Endothelial cell of umbilical vein (primary cell): Measurements from ENCODE around the gene SEC14L6. TPM values are rescaled to one million over a fixed set of nuclear protein-coding genes. Genes with fewer than 3 reads are reported as not detected.

ENCODE experiments used
- BruUV-seq: library from RNA; stranded (reverse); fragments of 400-500 nt; replicated peaks from 2 replicates; lab custom pipeline; 2021; lab: Mats Ljungman, UMichigan
- CTCF ChIA-PET: fragments of 300-600, 350-600 bp; sonication (Branson Sonifier 250); formaldehyde crosslinking; loops from one replicate; lab custom pipeline; 2021; ENCODE audit warnings: antibody characterized with exemption, inconsistent platforms; lab: Charles Lee
- POLR2A ChIA-PET: fragments of 300-600, 350-600 bp; sonication (Branson Sonifier 250); formaldehyde crosslinking; loops from one replicate; lab custom pipeline; 2021; ENCODE audit warnings: antibody characterized with exemption, inconsistent platforms; lab: Charles Lee
- DNase-seq: peaks from one replicate; pipeline ENCODE4 v3.0.0-alpha.2; 2011; ENCODE audit warnings: low read depth, low spot score
- FAIRE-seq: peaks from 2 replicates; lab custom pipeline; 2011; peaks lifted over from hg19 to GRCh38; lab: Jason Lieb, UNC
- H2AFZ ChIP-seq: 2 replicates; pipeline ENCODE4 v1.6.0; 2012; ENCODE audit warnings: low read depth, low read length, control low read depth, inconsistent platforms
- H3K27ac ChIP-seq: 2 replicates; pipeline ENCODE4 v1.5.1; 2011; ENCODE audit warnings: low read depth, mild to moderate bottlenecking, control low read depth, low read length, moderate library complexity; ENCODE audit not compliant: insufficient read depth
- H3K27me3 ChIP-seq, 2 experiments: 2 replicates each; pipeline versions ENCODE4 v1.6.0 to v1.6.1; 2011; ENCODE audit warnings: low read length in 2 of 2, mixed read lengths in 1 of 2; ENCODE audit not compliant: control insufficient read depth in 2 of 2, insufficient read depth in 2 of 2
- H3K36me3 ChIP-seq, 2 experiments: 2 replicates in 1 of 2; 3 replicates in 1 of 2; pipeline ENCODE4 v1.5.1; 2011; ENCODE audit warnings: low read length in 2 of 2, mild to moderate bottlenecking in 1 of 2, moderate library complexity in 1 of 2; ENCODE audit not compliant: control insufficient read depth in 2 of 2, insufficient read depth in 2 of 2; ENCODE audit errors: extremely low read depth in 1 of 2
- H3K4me1 ChIP-seq: 3 replicates; pipeline ENCODE4 v1.5.1; 2011; ENCODE audit warnings: mild to moderate bottlenecking, low read length; ENCODE audit not compliant: control insufficient read depth, insufficient read depth; ENCODE audit errors: extremely low read depth
- H3K4me2 ChIP-seq: 2 replicates; pipeline ENCODE4 v1.6.1; 2011; ENCODE audit warnings: low read length, control low read depth, mixed read lengths; ENCODE audit not compliant: insufficient read depth
- H3K4me3 ChIP-seq, 3 experiments: fragments of 200-600 bp in 1 of 3; sonication (generic), shearing (Covaris generic) in 1 of 3; replicated peaks in 1 of 3; 2 replicates each; pipeline ENCODE4 v1.5.1; 2011 to 2016; ENCODE audit warnings: control low read depth in 3 of 3, low read length in 3 of 3, mild to moderate bottlenecking in 2 of 3, inconsistent platforms in 1 of 3, low read depth in 1 of 3, moderate library complexity in 1 of 3; ENCODE audit not compliant: insufficient read depth in 1 of 3
- H3K79me2 ChIP-seq: 2 replicates; pipeline ENCODE4 v1.6.0; 2012; ENCODE audit warnings: low read length, inconsistent platforms; ENCODE audit not compliant: control insufficient read depth, insufficient read depth
- H3K9ac ChIP-seq: replicated peaks from 2 replicates; pipeline ENCODE3; 2011; ENCODE audit warnings: low read length, control low read depth; ENCODE audit not compliant: insufficient read depth; ENCODE audit errors: extremely low read depth
- H3K9me1 ChIP-seq: replicated peaks from 3 replicates; pipeline ENCODE4 v1.6.0; 2011; ENCODE audit warnings: mild to moderate bottlenecking, low read length; ENCODE audit not compliant: control insufficient read depth, insufficient read depth; ENCODE audit errors: extremely low read depth
- H3K9me3 ChIP-seq: replicated peaks from 2 replicates; pipeline ENCODE4 v1.5.1; 2012; ENCODE audit warnings: low read length, inconsistent platforms; ENCODE audit not compliant: control insufficient read depth, insufficient read depth
- H4K20me1 ChIP-seq: replicated peaks from 2 replicates; pipeline ENCODE3; 2011; ENCODE audit warnings: mild to moderate bottlenecking, low read length; ENCODE audit not compliant: control insufficient read depth, insufficient read depth; ENCODE audit errors: extremely low read depth
- CTCF ChIP-seq, 2 donors: IDR thresholded peaks; 1 replicate in 1 of 2; 2 replicates in 1 of 2; pipeline ENCODE4 v1.5.1; 2011; ENCODE audit warnings: low read length in 2 of 2, mild to moderate bottlenecking in 2 of 2, moderate library complexity in 2 of 2, control low read depth in 1 of 2, inconsistent platforms in 1 of 2, low read depth in 1 of 2; ENCODE audit not compliant: insufficient read depth in 1 of 2; ENCODE audit errors: extremely low read depth in 1 of 2
- EZH2 ChIP-seq: IDR thresholded peaks from 2 replicates; pipeline ENCODE4 v1.6.1; 2012; ENCODE audit warnings: borderline replicate concordance, low read depth, mild to moderate bottlenecking, moderate library complexity, low read length, inconsistent platforms; ENCODE audit not compliant: severe bottlenecking
- FOS ChIP-seq: IDR thresholded peaks from 2 replicates; pipeline ENCODE4 v1.6.1; 2011; ENCODE audit warnings: mild to moderate bottlenecking, low read length, moderate library complexity, borderline replicate concordance; ENCODE audit not compliant: insufficient read depth
- GATA2 ChIP-seq: IDR thresholded peaks from 2 replicates; pipeline ENCODE4 v1.7.0; 2011; ENCODE audit warnings: low read depth, mild to moderate bottlenecking, moderate library complexity, mixed read lengths, low read length; ENCODE audit not compliant: insufficient read length, insufficient read depth
- JUN ChIP-seq: IDR thresholded peaks from 2 replicates; pipeline ENCODE4 v1.6.1; 2011; ENCODE audit warnings: borderline replicate concordance, low read depth; ENCODE audit not compliant: insufficient read length, insufficient read depth
- MYC ChIP-seq: IDR thresholded peaks from one replicate; pipeline ENCODE4 v1.6.1; 2011; ENCODE audit warnings: mild to moderate bottlenecking, low read depth, low read length
- POLR2A ChIP-seq: IDR thresholded peaks from 2 replicates; pipeline ENCODE4 v1.6.1; 2012; ENCODE audit warnings: low read depth, mild to moderate bottlenecking, control low read depth, low read length
- POLR2AphosphoS5 ChIP-seq: IDR thresholded peaks from 2 replicates; pipeline ENCODE4 v1.6.1; 2012; ENCODE audit warnings: low read depth, mild to moderate bottlenecking, control low read depth, low read length, moderate library complexity; ENCODE audit not compliant: insufficient read depth
- dilution Hi-C: fragments of 300-500 bp; cut with MboI; formaldehyde crosslinking; loops from one replicate; pipeline ENCODE4 v1.15.0; 2019; ENCODE audit warnings: low sequenced_read_pairs; ENCODE audit not compliant: extremely low pct_ligation_motif_present
- intact Hi-C: fragments of 100-400 bp; cut with micrococcal nuclease; formaldehyde crosslinking; loops from one replicate; pipeline ENCODE4 v1.10.0; 2022
- polyA plus RNA-seq, 4 experiments: library from polyadenylated mRNA; depleted of rRNA in 3 of 4; stranded (reverse) in 3 of 4; unstranded in 1 of 4; fragments of >200 nt; gene quantifications; 2 replicates each; pipeline versions ENCODE4 v1.2.1 to v1.2.3, GENCODE V29; 2011 to 2012; ENCODE audit warnings: missing spikeins in 1 of 4
- total RNA-seq: library from RNA; stranded (reverse); gene quantifications from 2 replicates; pipeline ENCODE4 v1.2.3, GENCODE V29; 2021
- TF ChIP-seq, protein P1 (sequence below): IDR thresholded peaks from 2 replicates; pipeline ENCODE4 v1.6.1; 2011; ENCODE audit not compliant: insufficient read depth, insufficient read length

SEC14L6 gene
- total and polyA plus RNA-seq, 2 donors (not counting 3 experiments of a cell fraction or from before 2014, with no cell fraction given): 0.04 to 0.15 TPM

GRCh38 chr22:30572840-30573593 lies 26.5 kb upstream of the SEC14L6 start:
- H4K20me1 ChIP-seq: no peaks in the 10 kb centered on the region
- intact Hi-C loops (no loop called here), dilution Hi-C loops (no loop called here)
- H3K27me3 ChIP-seq: peaks cover 0 to 5% of the 10 kb centered on the region in 2 experiments
- FAIRE-seq (no peak), DNase-seq (no peak)
- H2AFZ ChIP-seq: no peak overlapping the region
- H3K9ac ChIP-seq: no peak overlapping the region
- H3K36me3 ChIP-seq: peaks cover 0 to 13% of the 10 kb centered on the region in 2 experiments
- H3K4me2 ChIP-seq: no peak overlapping the region
- H3K27ac ChIP-seq: no peak overlapping the region
- BruUV-seq: no TSS peak
- TF ChIP-seq JUN (no peak), CTCF (IDR thresholded peaks at IDR 0.05; ENCODE audit: extremely low read depth in 1 of 2, insufficient read depth in 1 of 2, low read depth in 1 of 2, low read length in 2 of 2) (no peak), MYC (no peak), FOS (no peak), EZH2 (no peak), POLR2AphosphoS5 (no peak), GATA2 (no peak), POLR2A (no peak)
- TF ChIP-seq, protein P1, sequence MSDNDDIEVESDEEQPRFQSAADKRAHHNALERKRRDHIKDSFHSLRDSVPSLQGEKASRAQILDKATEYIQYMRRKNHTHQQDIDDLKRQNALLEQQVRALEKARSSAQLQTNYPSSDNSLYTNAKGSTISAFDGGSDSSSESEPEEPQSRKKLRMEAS: no peak
- H3K4me1 ChIP-seq: no peaks in the 10 kb centered on the region
- POLR2A ChIA-PET: no interaction called here
- CTCF ChIA-PET: interaction anchor here (1.1 kb wide), 1 partner anchor 182 kb away, joined by 3 read pairs; no protein-coding TSS in a partner anchor
- no peaks in the 10 kb centered on the region for H3K79me2 ChIP-seq
- no peaks in the 10 kb centered on the region for H3K9me1 ChIP-seq
- no peaks in the 10 kb centered on the region for H3K9me3 ChIP-seq
- no peak overlapping the region for H3K4me3 ChIP-seq
